NCI-H748 (cell line): ENCODE measurements around the gene AGBL4.
A peak's percentile ranks its signal among the peaks of the same experiment; 100 is the strongest.

ENCODE experiments used
- DNase-seq: peaks from one replicate; lab custom pipeline; 2025; ENCODE audit not compliant: unreplicated experiment; lab: John Stamatoyannopoulos, UW

AGBL4 gene

GRCh38 chr1:48673332-48674105, 1350.2 kb downstream of the AGBL4 start:
- peak; percentile 77 for DNase-seq

GRCh38 chr1:48671578-48671977, 1352.2 kb downstream of the AGBL4 start:
- no peak for DNase-seq

GRCh38 chr1:48670234-48671020, 1353.3 kb downstream of the AGBL4 start:
- no peak for DNase-seq

GRCh38 chr1:48668339-48668738, 1355.4 kb downstream of the AGBL4 start:
- no peak for DNase-seq

- DNase-seq: no peak
Observed at GRCh38 chr1:48667782-48668181, 1356.0 kb downstream of the AGBL4 start.

- DNase-seq: no peak
Observed at GRCh38 chr1:48665708-48666407, 1357.9 kb downstream of the AGBL4 start.

GRCh38 chr1:48661726-48662463, 1361.9 kb downstream of the AGBL4 start:
- DNase-seq: peak; percentile 89

- no peak for DNase-seq
Observed at GRCh38 chr1:48659801-48660200, 1364.0 kb downstream of the AGBL4 start.

GRCh38 chr1:48657413-48657812, 1366.3 kb downstream of the AGBL4 start:
- no peak for DNase-seq

GRCh38 chr1:48654606-48655210, 1369.0 kb downstream of the AGBL4 start:
- DNase-seq: peak; percentile 92

GRCh38 chr1:48652334-48652733, 1371.4 kb downstream of the AGBL4 start:
- no peak for DNase-seq

- DNase-seq: no peak
Observed at GRCh38 chr1:48649880-48650279, 1373.9 kb downstream of the AGBL4 start.

GRCh38 chr1:48645883-48646282, 1377.9 kb downstream of the AGBL4 start:
- DNase-seq: peak; percentile 75

- peak; percentile 96 for DNase-seq
Observed at GRCh38 chr1:48644905-48645605, 1378.7 kb downstream of the AGBL4 start.

GRCh38 chr1:48644190-48644900, 1379.4 kb downstream of the AGBL4 start:
- peak; percentile 40 for DNase-seq

- no peak for DNase-seq
Observed at GRCh38 chr1:48643193-48643592, 1380.6 kb downstream of the AGBL4 start.

- DNase-seq: no peak
Observed at GRCh38 chr1:48640836-48641492, 1382.8 kb downstream of the AGBL4 start.

- DNase-seq: no peak
Observed at GRCh38 chr1:48629867-48630266, 1393.9 kb downstream of the AGBL4 start.

GRCh38 chr1:48627486-48627885, 1396.3 kb downstream of the AGBL4 start:
- peak; percentile 90 for DNase-seq
